ENCODE data around the gene IMMP1L.
A peak's percentile ranks its signal among the peaks of the same experiment; 100 is the strongest.

Gene IMMP1L, protein sequence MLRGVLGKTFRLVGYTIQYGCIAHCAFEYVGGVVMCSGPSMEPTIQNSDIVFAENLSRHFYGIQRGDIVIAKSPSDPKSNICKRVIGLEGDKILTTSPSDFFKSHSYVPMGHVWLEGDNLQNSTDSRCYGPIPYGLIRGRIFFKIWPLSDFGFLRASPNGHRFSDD

DNA sequence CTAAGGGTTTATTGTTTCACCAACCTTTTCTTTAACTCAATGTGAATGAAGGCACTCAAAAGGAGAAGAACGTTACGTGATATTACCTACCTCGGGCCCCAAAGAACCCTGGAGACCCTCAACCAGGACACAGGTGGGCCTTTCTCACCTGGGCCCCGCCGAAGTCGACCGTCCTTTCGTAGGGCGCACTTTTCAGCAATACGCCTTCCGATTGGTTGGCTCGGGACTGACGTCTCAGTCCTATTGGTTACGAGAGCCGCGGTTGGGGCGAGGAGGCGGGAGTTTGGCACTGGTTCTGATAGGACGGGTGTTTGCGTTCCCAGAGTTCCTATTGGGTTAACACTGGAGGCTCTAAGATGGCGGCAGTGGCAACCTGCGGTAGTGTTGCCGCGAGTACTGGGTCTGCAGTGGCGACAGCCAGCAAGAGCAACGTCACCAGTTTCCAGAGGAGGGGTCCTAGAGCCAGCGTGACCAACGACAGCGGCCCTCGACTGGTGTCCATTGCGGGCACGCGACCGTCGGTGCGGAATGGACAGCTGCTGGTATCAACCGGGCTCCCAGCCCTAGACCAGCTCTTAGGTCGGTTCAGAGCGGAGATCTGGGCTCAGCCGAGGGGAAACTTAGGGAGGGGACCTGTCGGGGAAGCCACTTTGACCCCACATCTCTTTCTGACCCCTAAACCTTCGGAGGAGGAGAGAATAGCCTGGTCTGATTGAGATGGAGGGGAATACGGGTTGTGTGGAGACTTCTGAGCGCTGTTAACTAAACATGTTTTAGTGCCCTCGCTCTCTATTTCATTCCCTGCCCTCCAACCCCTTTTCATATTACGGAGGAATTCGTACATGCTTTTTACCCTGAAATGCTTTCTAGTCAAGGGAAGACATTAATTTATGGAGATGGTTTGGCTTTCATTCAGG lies at the start of gene IMMP1L, which contains the start of gene ELP4:
Gene IMMP1L, minus strand, starts transcription at position 194 of the 917 bp plus-strand sequence. CDS start 46,346 bp downstream, outside the sequence.
Gene ELP4, plus strand, starts transcription at position 339 of the 917 bp plus-strand sequence. Its CDS starts 18 bp downstream, at position 357.
- H3K36me3 ChIP-seq (ENCODE audit: control insufficient read depth in 2 of 2, insufficient read depth in 2 of 2, low read length in 2 of 2), result peaks cover 0 to 3% of the 10 kb centered on the region in 2 donors
- H3K9me3 ChIP-seq (ENCODE audit: control insufficient read depth in 2 of 2, low read length in 2 of 2), result no peaks in the 10 kb centered on the region
- H3K4me3 ChIP-seq (ENCODE audit: low read length in 2 of 2), result peak within 1 kb of the TSS; percentile 97
- no peaks in the 10 kb centered on the region for H3K27me3 ChIP-seq (ENCODE audit: control insufficient read depth in 1 of 2, insufficient read depth in 2 of 2, low read length in 2 of 2)
- H3K27ac ChIP-seq (ENCODE audit: low read length), result peak within 1 kb of the TSS; percentile 61
- peak within 1 kb of the TSS; percentile 90 to 91 for H3K9ac ChIP-seq (ENCODE audit: low read length in 2 of 2)
- H3K4me1 ChIP-seq (ENCODE audit: control insufficient read depth, insufficient read depth, low read length), result no peaks in the 10 kb centered on the region

DNA sequence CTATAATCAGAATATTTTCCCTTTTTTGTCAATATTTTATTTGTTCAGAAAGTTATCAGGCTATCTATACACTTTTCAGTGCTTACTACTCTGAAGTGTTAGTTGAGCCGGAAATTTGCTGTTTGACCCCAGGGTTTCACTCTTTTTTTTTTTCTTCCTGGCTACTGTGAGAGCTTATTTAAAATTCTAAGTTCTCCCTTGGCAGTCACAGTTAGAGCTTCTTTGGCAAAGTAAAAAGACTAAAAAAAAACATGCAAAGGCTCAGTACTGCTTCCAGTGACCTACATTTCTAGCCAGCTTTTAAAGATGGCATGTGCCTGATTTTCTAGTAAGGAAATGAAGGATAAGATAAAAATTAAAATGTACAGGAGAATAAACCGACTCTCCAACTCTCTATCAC lies 48.6 kb upstream of the IMMP1L start:
- H3K36me3 ChIP-seq (ENCODE audit: control insufficient read depth in 2 of 2, insufficient read depth in 2 of 2, low read length in 2 of 2), result no peaks in the 10 kb centered on the region
- no peak overlapping the region for H3K27ac ChIP-seq (ENCODE audit: low read length)
- no peak overlapping the region for H3K4me3 ChIP-seq (ENCODE audit: low read length in 2 of 2)
- no peaks in the 10 kb centered on the region for H3K9me3 ChIP-seq (ENCODE audit: control insufficient read depth in 2 of 2, low read length in 2 of 2)
- no peaks in the 10 kb centered on the region for H3K27me3 ChIP-seq (ENCODE audit: control insufficient read depth in 1 of 2, insufficient read depth in 2 of 2, low read length in 2 of 2)
- H3K9ac ChIP-seq (ENCODE audit: low read length in 2 of 2), result no peak overlapping the region
- H3K4me1 ChIP-seq (ENCODE audit: control insufficient read depth, insufficient read depth, low read length), result no peaks in the 10 kb centered on the region

DNA sequence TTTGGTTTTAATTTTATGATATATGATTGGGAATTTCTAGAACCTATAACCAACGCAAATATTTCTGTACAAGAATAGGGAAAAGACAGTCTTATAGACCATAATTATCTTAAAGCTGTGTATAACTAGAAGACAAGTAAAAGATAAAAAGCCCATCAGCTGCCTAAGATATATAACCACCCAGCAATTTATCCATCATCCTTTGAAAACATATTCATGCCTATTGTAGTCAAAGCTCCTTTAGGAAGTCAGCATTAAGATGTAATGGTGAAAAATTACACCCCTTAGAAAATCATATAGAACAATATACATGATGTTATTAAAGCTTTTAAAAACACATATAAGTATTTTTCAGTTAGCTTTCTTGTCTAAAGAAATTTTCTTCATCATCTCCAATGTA lies 46.5 kb upstream of the IMMP1L start:
- no peaks in the 10 kb centered on the region for H3K9me3 ChIP-seq (ENCODE audit: control insufficient read depth in 2 of 2, low read length in 2 of 2)

DNA sequence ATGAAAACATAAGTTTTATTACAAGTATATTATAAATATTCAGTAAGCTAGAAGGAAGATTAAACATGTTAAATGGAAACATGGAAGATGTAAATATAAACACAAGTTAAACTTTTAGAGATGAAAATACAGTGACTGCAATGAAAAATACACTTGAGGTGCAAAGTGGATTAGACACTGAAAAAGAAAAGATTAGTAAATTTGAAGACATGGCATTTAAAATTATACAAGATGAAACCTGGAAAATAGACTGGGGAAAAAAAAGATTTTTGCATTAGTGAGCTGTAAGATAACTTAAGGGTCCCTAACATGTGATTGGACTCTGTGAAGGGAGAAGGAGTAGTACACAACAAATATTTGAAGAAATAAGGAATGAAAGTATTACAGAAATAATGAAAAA lies 33.4 kb upstream of the IMMP1L start:
- Histone ChIP-seq H3K4me3 (ENCODE audit: low read length in 2 of 2) (no peak overlapping the region), H3K9ac (ENCODE audit: low read length in 2 of 2) (no peak overlapping the region), H3K27me3 (ENCODE audit: control insufficient read depth in 1 of 2, insufficient read depth in 2 of 2, low read length in 2 of 2) (no peaks in the 10 kb centered on the region), H3K4me1 (ENCODE audit: control insufficient read depth, insufficient read depth, low read length) (no peaks in the 10 kb centered on the region), H3K9me3 (ENCODE audit: control insufficient read depth in 2 of 2, low read length in 2 of 2) (no peaks in the 10 kb centered on the region), H3K36me3 (ENCODE audit: control insufficient read depth in 2 of 2, insufficient read depth in 2 of 2, low read length in 2 of 2) (peaks cover 4 to 7% of the 10 kb centered on the region in 2 donors), H3K27ac (ENCODE audit: low read length) (no peak overlapping the region)

More for the DNA sequence above, 46.5 kb upstream of the IMMP1L start:
- Histone ChIP-seq H3K9ac (ENCODE audit: low read length in 2 of 2) (no peak overlapping the region), H3K27ac (ENCODE audit: low read length) (no peak overlapping the region), H3K36me3 (ENCODE audit: control insufficient read depth in 2 of 2, insufficient read depth in 2 of 2, low read length in 2 of 2) (no peaks in the 10 kb centered on the region), H3K4me1 (ENCODE audit: control insufficient read depth, insufficient read depth, low read length) (no peaks in the 10 kb centered on the region), H3K27me3 (ENCODE audit: control insufficient read depth in 1 of 2, insufficient read depth in 2 of 2, low read length in 2 of 2) (no peaks in the 10 kb centered on the region), H3K4me3 (ENCODE audit: low read length in 2 of 2) (no peak overlapping the region)

DNA sequence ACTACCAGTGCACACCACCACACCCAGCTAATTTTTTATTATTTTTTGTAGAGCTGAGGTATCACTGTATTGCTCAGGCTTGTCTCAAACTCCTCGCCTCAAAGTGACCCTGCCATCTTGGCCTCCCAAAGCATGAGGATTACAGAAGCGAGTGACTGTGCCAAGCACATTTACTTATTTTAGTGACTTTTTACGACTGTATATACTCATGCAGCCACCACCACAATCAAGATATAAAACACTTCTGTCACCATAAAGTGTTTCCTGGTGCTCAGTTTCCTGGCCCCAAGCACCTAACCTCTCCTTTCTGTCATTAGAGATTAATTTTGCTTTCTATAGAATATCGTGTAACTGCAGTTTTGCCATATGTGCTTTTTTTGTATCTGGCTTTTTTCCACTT lies 26.1 kb upstream of the IMMP1L start:
- Histone ChIP-seq H3K27me3 (ENCODE audit: control insufficient read depth in 1 of 2, insufficient read depth in 2 of 2, low read length in 2 of 2) (no peaks in the 10 kb centered on the region), H3K27ac (ENCODE audit: low read length) (no peak overlapping the region), H3K36me3 (ENCODE audit: control insufficient read depth in 2 of 2, insufficient read depth in 2 of 2, low read length in 2 of 2) (peaks cover 0 to 4% of the 10 kb centered on the region in 2 donors), H3K9ac (ENCODE audit: low read length in 2 of 2) (no peak overlapping the region), H3K9me3 (ENCODE audit: control insufficient read depth in 2 of 2, low read length in 2 of 2) (no peaks in the 10 kb centered on the region), H3K4me1 (ENCODE audit: control insufficient read depth, insufficient read depth, low read length) (no peaks in the 10 kb centered on the region), H3K4me3 (ENCODE audit: low read length in 2 of 2) (no peak overlapping the region)

DNA sequence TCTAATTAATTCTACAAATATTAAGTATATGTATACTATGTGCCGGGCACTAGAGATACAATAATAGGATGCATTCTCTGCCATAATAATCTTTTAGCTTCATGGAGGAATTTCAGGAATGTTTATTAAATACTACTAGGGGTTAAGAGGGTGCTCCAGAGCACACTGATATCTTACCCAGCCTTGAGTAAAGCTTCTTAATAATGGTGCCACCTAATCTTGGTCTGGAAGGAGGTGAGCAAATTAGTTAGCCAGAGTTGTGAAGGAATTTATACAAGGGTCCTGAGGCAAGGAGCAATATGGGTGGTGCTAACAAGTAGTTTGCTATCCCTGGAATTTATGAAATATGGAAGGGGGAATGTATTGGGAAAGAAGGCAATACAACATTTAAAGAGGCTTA lies 21.9 kb upstream of the IMMP1L start:
- Histone ChIP-seq H3K27ac (ENCODE audit: low read length) (no peak overlapping the region), H3K27me3 (ENCODE audit: control insufficient read depth in 1 of 2, insufficient read depth in 2 of 2, low read length in 2 of 2) (no peaks in the 10 kb centered on the region), H3K36me3 (ENCODE audit: control insufficient read depth in 2 of 2, insufficient read depth in 2 of 2, low read length in 2 of 2) (peaks cover 0 to 4% of the 10 kb centered on the region in 2 donors), H3K4me1 (ENCODE audit: control insufficient read depth, insufficient read depth, low read length) (no peaks in the 10 kb centered on the region), H3K4me3 (ENCODE audit: low read length in 2 of 2) (no peak overlapping the region), H3K9ac (ENCODE audit: low read length in 2 of 2) (no peak overlapping the region), H3K9me3 (ENCODE audit: control insufficient read depth in 2 of 2, low read length in 2 of 2) (no peaks in the 10 kb centered on the region)

DNA sequence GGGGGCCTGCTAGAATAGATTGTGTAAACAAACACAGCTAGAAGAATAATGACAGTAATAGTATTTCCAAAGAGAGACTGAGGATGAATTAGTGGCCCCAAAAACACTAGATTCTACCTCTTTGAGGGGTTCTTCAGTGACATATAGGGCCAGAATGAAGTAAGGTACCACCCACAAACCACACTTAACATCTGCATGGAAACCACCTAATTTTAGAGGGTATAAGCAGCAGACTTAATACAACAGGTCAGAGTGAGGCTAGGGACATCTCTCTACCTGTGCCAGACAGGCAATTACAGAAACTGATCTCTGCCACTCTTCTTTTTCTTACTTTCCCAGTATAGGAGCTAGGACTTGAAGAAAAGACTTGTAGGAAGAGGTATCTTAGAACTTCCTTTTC lies 20.3 kb upstream of the IMMP1L start:
- Histone ChIP-seq H3K4me1 (ENCODE audit: control insufficient read depth, insufficient read depth, low read length) (no peaks in the 10 kb centered on the region), H3K9me3 (ENCODE audit: control insufficient read depth in 2 of 2, low read length in 2 of 2) (no peaks in the 10 kb centered on the region), H3K9ac (ENCODE audit: low read length in 2 of 2) (no peak overlapping the region), H3K4me3 (ENCODE audit: low read length in 2 of 2) (no peak overlapping the region), H3K27ac (ENCODE audit: low read length) (no peak overlapping the region), H3K27me3 (ENCODE audit: control insufficient read depth in 1 of 2, insufficient read depth in 2 of 2, low read length in 2 of 2) (no peaks in the 10 kb centered on the region), H3K36me3 (ENCODE audit: control insufficient read depth in 2 of 2, insufficient read depth in 2 of 2, low read length in 2 of 2) (no peaks in the 10 kb centered on the region)

DNA sequence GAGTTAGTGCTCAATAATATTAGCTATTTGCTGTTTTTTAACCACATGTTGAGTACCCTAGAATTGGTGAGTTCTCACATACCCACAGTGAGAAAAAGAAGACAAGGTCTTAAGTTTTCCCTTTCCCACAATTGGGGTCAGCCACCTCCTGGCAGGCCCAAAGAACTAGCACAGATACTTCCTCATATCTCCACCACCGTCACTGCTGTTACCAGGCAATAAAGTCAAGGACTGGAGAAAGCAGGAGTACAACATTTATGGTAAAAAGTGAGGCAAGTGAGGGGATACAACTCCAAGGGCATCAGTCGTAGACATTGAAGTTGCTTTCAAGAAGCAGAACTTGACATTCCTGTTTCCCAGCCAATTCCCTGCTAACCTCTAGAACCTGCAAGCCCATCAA lies 19.8 kb upstream of the IMMP1L start:
- H3K27me3 ChIP-seq (ENCODE audit: control insufficient read depth in 1 of 2, insufficient read depth in 2 of 2, low read length in 2 of 2), result no peaks in the 10 kb centered on the region
- no peaks in the 10 kb centered on the region for H3K9me3 ChIP-seq (ENCODE audit: control insufficient read depth in 2 of 2, low read length in 2 of 2)
- H3K4me3 ChIP-seq (ENCODE audit: low read length in 2 of 2), result no peak overlapping the region
- H3K36me3 ChIP-seq (ENCODE audit: control insufficient read depth in 2 of 2, insufficient read depth in 2 of 2, low read length in 2 of 2), result peaks cover 0 to 2% of the 10 kb centered on the region in 2 donors
- no peak overlapping the region for H3K9ac ChIP-seq (ENCODE audit: low read length in 2 of 2)
- H3K4me1 ChIP-seq (ENCODE audit: control insufficient read depth, insufficient read depth, low read length), result no peaks in the 10 kb centered on the region
- H3K27ac ChIP-seq (ENCODE audit: low read length), result no peak overlapping the region

DNA sequence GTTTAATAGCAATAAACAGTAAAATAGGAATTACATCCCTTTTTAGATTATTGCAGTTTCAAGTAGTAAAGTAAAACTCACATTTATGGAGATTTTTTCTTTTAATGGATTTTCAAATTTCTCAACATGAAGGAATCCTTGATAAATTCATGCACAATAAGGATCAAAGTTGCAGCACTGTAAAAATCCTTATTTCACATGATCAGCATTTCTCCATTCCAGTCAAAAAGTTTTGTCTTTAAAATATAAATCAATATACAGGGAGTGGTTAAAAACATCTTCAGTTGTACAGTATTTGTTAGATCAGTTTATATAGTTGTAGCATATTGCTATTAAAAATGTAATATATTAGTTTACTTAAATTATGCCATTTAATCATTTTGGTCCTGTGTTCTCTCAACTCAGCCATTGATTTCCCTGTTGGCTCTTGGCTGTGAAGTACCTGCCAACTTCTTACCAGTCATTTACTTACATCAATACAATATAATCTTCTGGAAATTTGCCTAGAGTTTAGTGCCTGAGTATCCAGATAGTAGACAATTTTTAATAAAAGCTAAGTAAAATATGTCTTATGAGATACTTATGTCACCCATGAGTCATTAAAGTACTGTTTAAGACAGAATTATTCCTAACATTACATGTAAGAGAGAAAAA lies 12.2 kb upstream of the IMMP1L start:
- no peaks in the 10 kb centered on the region for H3K4me1 ChIP-seq (ENCODE audit: control insufficient read depth, insufficient read depth, low read length)
- H3K9me3 ChIP-seq (ENCODE audit: control insufficient read depth in 2 of 2, low read length in 2 of 2), result no peaks in the 10 kb centered on the region
- H3K36me3 ChIP-seq (ENCODE audit: control insufficient read depth in 2 of 2, insufficient read depth in 2 of 2, low read length in 2 of 2), result peaks cover 0 to 3% of the 10 kb centered on the region in 2 donors
- no peak overlapping the region for H3K27ac ChIP-seq (ENCODE audit: low read length)
- H3K27me3 ChIP-seq (ENCODE audit: control insufficient read depth in 1 of 2, insufficient read depth in 2 of 2, low read length in 2 of 2), result no peaks in the 10 kb centered on the region
- no peak overlapping the region for H3K9ac ChIP-seq (ENCODE audit: low read length in 2 of 2)
- H3K4me3 ChIP-seq (ENCODE audit: low read length in 2 of 2), result no peak overlapping the region

DNA sequence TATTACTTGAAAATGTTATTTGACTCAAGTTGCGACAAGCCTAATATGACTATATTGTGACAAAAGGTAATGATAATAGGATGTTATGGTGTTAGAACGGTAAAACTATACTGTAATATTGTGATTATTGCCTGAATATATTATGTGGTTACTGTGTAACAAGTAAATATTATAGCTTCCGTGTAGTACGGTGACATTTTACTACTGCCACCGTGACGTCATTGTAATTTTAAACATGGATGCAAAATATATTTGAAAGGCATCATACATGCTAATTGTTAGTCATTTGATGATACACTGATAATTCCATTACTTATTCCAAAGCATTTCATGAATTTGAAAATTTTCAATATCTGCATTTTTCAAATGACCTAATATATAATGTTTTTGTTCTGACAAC lies 2.7 kb upstream of the IMMP1L start:
- Histone ChIP-seq H3K36me3 (ENCODE audit: control insufficient read depth in 2 of 2, insufficient read depth in 2 of 2, low read length in 2 of 2) (no peaks in the 10 kb centered on the region), H3K9ac (ENCODE audit: low read length in 2 of 2) (no peak overlapping the region), H3K4me3 (ENCODE audit: low read length in 2 of 2) (no peak overlapping the region), H3K9me3 (ENCODE audit: control insufficient read depth in 2 of 2, low read length in 2 of 2) (no peaks in the 10 kb centered on the region), H3K27ac (ENCODE audit: low read length) (no peak overlapping the region), H3K4me1 (ENCODE audit: control insufficient read depth, insufficient read depth, low read length) (no peaks in the 10 kb centered on the region), H3K27me3 (ENCODE audit: control insufficient read depth in 1 of 2, insufficient read depth in 2 of 2, low read length in 2 of 2) (no peaks in the 10 kb centered on the region)

Measured in stomach smooth muscle (tissue), 2 donors.